Loucy (cell line): ENCODE data around the gene CRYBA2.

Source experiments
- H2AFZ ChIP-seq: fragments of 200-600 bp; sonication (generic); 2 replicates; pipeline ENCODE4 v1.6.0; 2016; ENCODE audit warnings: antibody characterized with exemption, mild to moderate bottlenecking, low read length, moderate library complexity
- H3F3A ChIP-seq: fragments of 200-600 bp; 2 replicates; pipeline ENCODE4 v1.6.0; 2016; ENCODE audit warnings: antibody characterized with exemption, low read depth, mild to moderate bottlenecking
- H3K27me3 ChIP-seq: fragments of 200-600 bp; sonication (generic); 2 replicates; pipeline ENCODE4 v1.6.1; 2014; ENCODE audit warnings: low read length, mild to moderate bottlenecking; ENCODE audit not compliant: insufficient read depth, poor library complexity, severe bottlenecking
- H3K36me3 ChIP-seq: fragments of 200-600 bp; sonication (generic); 2 replicates; pipeline ENCODE4 v1.6.1; 2016; ENCODE audit warnings: low read length; ENCODE audit not compliant: insufficient read depth
- H3K4me1 ChIP-seq: fragments of 200-600 bp; sonication (generic); 2 replicates; pipeline ENCODE4 v1.5.1; 2014; ENCODE audit warnings: low read length, mild to moderate bottlenecking; ENCODE audit not compliant: insufficient read depth, poor library complexity, severe bottlenecking
- H3K4me2 ChIP-seq: fragments of 200-600 bp; sonication (generic); 2 replicates; pipeline ENCODE4 v1.6.0; 2014; ENCODE audit warnings: antibody characterized with exemption, low read length, low read depth, mild to moderate bottlenecking; ENCODE audit not compliant: poor library complexity, severe bottlenecking
- H3K4me3 ChIP-seq: fragments of 200-600 bp; sonication (generic); 2 replicates; pipeline ENCODE4 v1.5.1; 2014; ENCODE audit warnings: low read length, mild to moderate bottlenecking, mixed read lengths; ENCODE audit not compliant: poor library complexity, severe bottlenecking
- H3K79me2 ChIP-seq: fragments of 200-600 bp; sonication (generic); 2 replicates; pipeline ENCODE4 v1.6.1; 2014; ENCODE audit warnings: low read length; ENCODE audit not compliant: insufficient read depth
- H3K9ac ChIP-seq: fragments of 200-600 bp; sonication (generic); 2 replicates; pipeline ENCODE4 v1.6.0; 2014; ENCODE audit warnings: mild to moderate bottlenecking, low read depth, low read length, moderate library complexity; ENCODE audit not compliant: poor library complexity, severe bottlenecking
- H3K9me2 ChIP-seq: fragments of 200-600 bp; sonication (generic); replicated peaks from 2 replicates; pipeline ENCODE4 v1.6.1; 2016; ENCODE audit warnings: low read depth, low read length, mixed read lengths
- H3K9me3 ChIP-seq: fragments of 200-600 bp; sonication (generic); 2 replicates; pipeline ENCODE4 v1.6.1; 2014; ENCODE audit warnings: mild to moderate bottlenecking, antibody characterized with exemption, low read length, low read depth; ENCODE audit not compliant: insufficient read depth
- H4K20me1 ChIP-seq: fragments of 200-600 bp; sonication (generic); 2 replicates; pipeline ENCODE4 v1.6.0; 2014; ENCODE audit warnings: antibody characterized with exemption, low read length, mild to moderate bottlenecking; ENCODE audit not compliant: insufficient read depth, poor library complexity, severe bottlenecking
- EZH2phosphoT487 ChIP-seq: fragments of 200-600 bp; IDR thresholded peaks from 2 replicates; pipeline ENCODE4 v1.6.1; 2018; ENCODE audit warnings: antibody characterized with exemption, mild to moderate bottlenecking, moderate library complexity, borderline replicate concordance
- TF ChIP-seq, protein P1 (sequence below): fragments of 200-600 bp; sonication (generic); conservative IDR thresholded peaks from 2 replicates; pipeline ENCODE4 v1.5.1; 2014; ENCODE audit warnings: mild to moderate bottlenecking, antibody characterized with exemption, low read length

The CRYBA2 gene

DNA sequence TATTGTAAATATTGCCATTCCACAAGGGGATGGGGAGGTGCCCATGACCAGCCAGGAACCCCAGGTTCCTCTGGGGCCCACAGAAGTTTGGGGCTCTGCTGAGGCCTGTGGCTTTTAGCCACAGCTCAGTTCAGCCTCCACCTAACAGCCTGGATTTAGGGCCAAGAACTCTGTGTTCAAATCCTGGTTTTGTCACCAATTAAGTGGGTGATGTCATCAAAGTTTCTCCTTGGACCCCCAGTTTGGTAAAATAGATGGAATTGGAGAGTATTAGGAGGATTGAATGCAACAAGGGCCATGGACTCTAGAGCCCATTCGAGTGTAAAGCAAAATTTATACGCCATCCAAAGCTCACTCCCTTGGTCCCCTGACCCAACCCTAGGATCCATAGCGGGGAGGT lies 5.1 kb downstream of the CRYBA2 start:
- no peak overlapping the region for H3K4me3 ChIP-seq
- H2AFZ ChIP-seq: no peak overlapping the region
- H4K20me1 ChIP-seq: no peaks in the 10 kb centered on the region
- H3K4me1 ChIP-seq: peaks cover 4% of the 10 kb centered on the region
- no peaks in the 10 kb centered on the region for H3K9me2 ChIP-seq
- no peaks in the 10 kb centered on the region for H3K9me3 ChIP-seq
- H3K27me3 ChIP-seq: no peaks in the 10 kb centered on the region
- H3F3A ChIP-seq: no peaks in the 10 kb centered on the region
- H3K4me2 ChIP-seq: no peak overlapping the region
- no peak overlapping the region for H3K9ac ChIP-seq
- H3K79me2 ChIP-seq: no peaks in the 10 kb centered on the region
- H3K36me3 ChIP-seq: no peaks in the 10 kb centered on the region
- TF ChIP-seq, protein P1, sequence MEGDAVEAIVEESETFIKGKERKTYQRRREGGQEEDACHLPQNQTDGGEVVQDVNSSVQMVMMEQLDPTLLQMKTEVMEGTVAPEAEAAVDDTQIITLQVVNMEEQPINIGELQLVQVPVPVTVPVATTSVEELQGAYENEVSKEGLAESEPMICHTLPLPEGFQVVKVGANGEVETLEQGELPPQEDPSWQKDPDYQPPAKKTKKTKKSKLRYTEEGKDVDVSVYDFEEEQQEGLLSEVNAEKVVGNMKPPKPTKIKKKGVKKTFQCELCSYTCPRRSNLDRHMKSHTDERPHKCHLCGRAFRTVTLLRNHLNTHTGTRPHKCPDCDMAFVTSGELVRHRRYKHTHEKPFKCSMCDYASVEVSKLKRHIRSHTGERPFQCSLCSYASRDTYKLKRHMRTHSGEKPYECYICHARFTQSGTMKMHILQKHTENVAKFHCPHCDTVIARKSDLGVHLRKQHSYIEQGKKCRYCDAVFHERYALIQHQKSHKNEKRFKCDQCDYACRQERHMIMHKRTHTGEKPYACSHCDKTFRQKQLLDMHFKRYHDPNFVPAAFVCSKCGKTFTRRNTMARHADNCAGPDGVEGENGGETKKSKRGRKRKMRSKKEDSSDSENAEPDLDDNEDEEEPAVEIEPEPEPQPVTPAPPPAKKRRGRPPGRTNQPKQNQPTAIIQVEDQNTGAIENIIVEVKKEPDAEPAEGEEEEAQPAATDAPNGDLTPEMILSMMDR: no peak
- no peak for TF ChIP-seq EZH2phosphoT487

DNA sequence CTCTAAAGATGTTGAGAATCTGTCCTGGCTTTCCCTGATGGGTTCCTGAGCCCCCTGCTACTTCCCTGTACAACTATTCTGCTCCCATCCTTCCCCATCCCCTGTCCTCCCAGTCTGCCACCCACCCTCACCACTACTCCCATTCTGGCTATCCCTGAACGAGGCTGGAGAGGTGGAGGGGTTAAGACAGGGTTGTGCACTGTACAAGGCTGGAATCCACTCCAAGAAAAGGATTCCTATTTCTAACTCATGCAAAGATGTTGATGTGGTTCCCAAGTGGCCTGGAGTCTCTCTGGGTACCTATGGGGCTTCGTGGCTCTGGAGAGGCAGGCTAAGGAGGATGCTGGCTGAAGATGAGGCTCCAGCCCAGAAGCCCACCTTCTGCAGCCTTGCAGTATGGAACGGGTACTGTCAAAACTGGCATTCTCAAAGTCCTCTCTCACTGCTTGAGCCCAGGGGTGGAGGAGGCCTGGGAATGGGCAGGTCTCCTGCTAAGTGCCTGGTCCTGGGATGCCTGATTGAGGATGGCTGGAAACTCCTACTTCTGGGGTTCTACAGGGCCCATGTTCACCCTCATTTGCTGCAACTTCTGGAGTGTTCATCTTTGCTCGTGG lies 7.0 kb downstream of the CRYBA2 start:
- Histone ChIP-seq H3K9me2 (no peaks in the 10 kb centered on the region), H2AFZ (no peak overlapping the region), H3K27me3 (no peaks in the 10 kb centered on the region), H3K4me2 (no peak overlapping the region), H3K36me3 (no peaks in the 10 kb centered on the region), H4K20me1 (no peaks in the 10 kb centered on the region), H3K9me3 (no peaks in the 10 kb centered on the region), H3F3A (no peaks in the 10 kb centered on the region), H3K9ac (no peak overlapping the region), H3K4me1 (peaks cover 4% of the 10 kb centered on the region), H3K4me3 (no peak overlapping the region), H3K79me2 (no peaks in the 10 kb centered on the region)
- TF ChIP-seq, protein P1: no peak
- TF ChIP-seq EZH2phosphoT487: no peak

DNA sequence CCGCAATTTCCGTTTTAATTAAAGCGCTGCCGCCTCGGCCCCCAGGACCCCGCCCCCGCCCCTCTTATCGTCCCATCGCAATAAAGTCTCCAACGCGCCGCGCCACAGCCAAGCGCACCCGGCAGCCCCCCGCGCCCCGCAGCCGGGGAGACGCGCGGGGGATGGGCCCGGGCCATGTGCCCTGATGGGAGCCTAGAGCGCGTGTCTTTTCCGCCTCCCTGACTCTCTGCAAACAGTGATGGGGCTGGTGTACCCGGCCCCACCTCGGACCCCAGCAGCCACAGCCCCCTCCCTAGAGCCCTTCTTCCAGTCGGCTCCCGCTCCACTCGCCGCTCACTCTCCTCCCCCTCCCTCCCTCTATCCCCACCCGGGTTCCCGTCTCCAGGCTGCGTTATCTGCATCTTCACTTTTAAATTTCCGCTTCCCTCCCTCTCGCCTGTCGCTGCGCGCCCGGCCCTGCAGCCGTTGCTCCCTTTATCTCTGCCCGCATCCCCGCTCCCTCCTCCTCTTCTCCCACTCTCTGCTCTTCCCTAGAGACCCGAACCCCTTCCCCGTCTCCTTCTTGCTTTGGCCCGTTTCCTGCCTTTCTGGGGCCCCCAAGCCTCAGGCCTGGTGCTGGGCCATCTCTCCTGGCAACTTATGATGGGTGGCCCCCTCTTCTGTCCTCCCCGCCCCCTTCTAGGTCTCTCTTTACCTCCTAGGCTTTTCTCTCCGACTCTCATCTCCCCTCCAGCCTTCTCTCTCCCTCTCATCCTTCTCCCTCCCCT lies 7.7 kb downstream of the CRYBA2 start:
- no peaks in the 10 kb centered on the region for H3K9me2 ChIP-seq
- H3K36me3 ChIP-seq: no peaks in the 10 kb centered on the region
- peak overlapping the region; percentile 64 for H3K4me3 ChIP-seq
- no peaks in the 10 kb centered on the region for H3K79me2 ChIP-seq
- H3F3A ChIP-seq: no peaks in the 10 kb centered on the region
- peaks cover 4% of the 10 kb centered on the region for H3K4me1 ChIP-seq
- peak overlapping the region; percentile 73 for H3K4me2 ChIP-seq
- TF ChIP-seq EZH2phosphoT487: no peak
- TF ChIP-seq, protein P1: no peak
- H2AFZ ChIP-seq: no peak overlapping the region
- no peak overlapping the region for H3K9ac ChIP-seq
- no peaks in the 10 kb centered on the region for H3K9me3 ChIP-seq
- no peaks in the 10 kb centered on the region for H3K27me3 ChIP-seq
- H4K20me1 ChIP-seq: no peaks in the 10 kb centered on the region
